Effector memory CD8-positive, alpha-beta T cell (primary cell): ENCODE results near the gene CDKAL1.

Experiments used
- ATAC-seq: fragments of 150-1000 bp; cut with Tn5 transposase; replicated peaks from 2 replicates; pipeline ENCODE4 v1.10.0; 2021; ENCODE audit warnings: mild to moderate bottlenecking, moderate library complexity
- DNase-seq, 3 experiments: peaks; one replicate each; pipeline ENCODE4 v3.0.0; 2021
- H3K27ac Mint-ChIP-seq, 2 donors: one replicate each; pipeline ENCODE4 v1.8.0; 2022; ENCODE audit warnings: mild to moderate bottlenecking in 2 of 2, mixed read lengths in 2 of 2, moderate library complexity in 2 of 2
- H3K27me3 Mint-ChIP-seq, 2 donors: one replicate each; pipeline ENCODE4 v1.8.0; 2022; ENCODE audit warnings: mixed read lengths in 2 of 2
- H3K36me3 Mint-ChIP-seq: one replicate; pipeline ENCODE4 v1.8.0; 2022; ENCODE audit warnings: mild to moderate bottlenecking, moderate library complexity, mixed read lengths; ENCODE audit not compliant: insufficient read depth
- H3K4me1 Mint-ChIP-seq, 2 donors: one replicate each; pipeline ENCODE4 v1.8.0; 2022; ENCODE audit warnings: low read depth in 2 of 2, mixed read lengths in 2 of 2
- H3K4me3 Mint-ChIP-seq, 2 donors: one replicate each; pipeline ENCODE4 v1.8.0; 2022; ENCODE audit warnings: mild to moderate bottlenecking in 2 of 2, mixed read lengths in 2 of 2, moderate library complexity in 2 of 2
- H3K9me3 Mint-ChIP-seq, 2 donors: one replicate each; pipeline ENCODE4 v1.8.0; 2022; ENCODE audit warnings: mixed read lengths in 2 of 2

Gene CDKAL1

GRCh38 chr6:21273451-21273850 is 739.2 kb downstream of the CDKAL1 start:
- H3K36me3 Mint-ChIP-seq, result peaks cover 1% of the 10 kb centered on the region
- DNase-seq (no peak), ATAC-seq (no peak)
- no peaks in the 10 kb centered on the region for H3K9me3 Mint-ChIP-seq
- no peak overlapping the region for H3K27ac Mint-ChIP-seq
- no peak overlapping the region for H3K4me3 Mint-ChIP-seq
- H3K4me1 Mint-ChIP-seq, result no peaks in the 10 kb centered on the region
- H3K27me3 Mint-ChIP-seq, result peaks cover 0 to 11% of the 10 kb centered on the region in 2 donors

- no peak overlapping the region for H3K27ac Mint-ChIP-seq
- no peak for DNase-seq
- H3K4me1 Mint-ChIP-seq, result no peaks in the 10 kb centered on the region
- H3K9me3 Mint-ChIP-seq, result no peaks in the 10 kb centered on the region
- peaks cover 0 to 17% of the 10 kb centered on the region in 2 donors for H3K27me3 Mint-ChIP-seq
- no peak overlapping the region for H3K4me3 Mint-ChIP-seq
- peaks cover 3% of the 10 kb centered on the region for H3K36me3 Mint-ChIP-seq
- no peak for ATAC-seq
Measured at GRCh38 chr6:21274851-21275250, 740.6 kb downstream of the CDKAL1 start.

GRCh38 chr6:21277601-21278374 is 743.5 kb downstream of the CDKAL1 start:
- Mint-ChIP-seq H3K36me3 (peaks cover 3% of the 10 kb centered on the region), H3K27me3 (peaks cover 13 to 17% of the 10 kb centered on the region in 2 donors), H3K4me1 (no peaks in the 10 kb centered on the region), H3K4me3 (no peak overlapping the region), H3K9me3 (no peaks in the 10 kb centered on the region), H3K27ac (no peak overlapping the region)
- ATAC-seq (no peak), DNase-seq (no peak)

- H3K27ac Mint-ChIP-seq, result no peak overlapping the region
- H3K36me3 Mint-ChIP-seq, result peaks cover 3% of the 10 kb centered on the region
- H3K9me3 Mint-ChIP-seq, result no peaks in the 10 kb centered on the region
- H3K4me3 Mint-ChIP-seq, result no peak overlapping the region
- peaks cover 13 to 17% of the 10 kb centered on the region in 2 donors for H3K27me3 Mint-ChIP-seq
- DNase-seq, result no peak
- ATAC-seq, result no peak
- H3K4me1 Mint-ChIP-seq, result no peaks in the 10 kb centered on the region
Measured at GRCh38 chr6:21278375-21278745, 744.1 kb downstream of the CDKAL1 start.

- peaks cover 17 to 19% of the 10 kb centered on the region in 2 donors for H3K27me3 Mint-ChIP-seq
- H3K4me3 Mint-ChIP-seq, result no peak overlapping the region
- ATAC-seq (no peak), DNase-seq (no peak)
- no peak overlapping the region for H3K27ac Mint-ChIP-seq
- peaks cover 3% of the 10 kb centered on the region for H3K36me3 Mint-ChIP-seq
- no peaks in the 10 kb centered on the region for H3K9me3 Mint-ChIP-seq
- H3K4me1 Mint-ChIP-seq, result no peaks in the 10 kb centered on the region
Measured at GRCh38 chr6:21279619-21280018, 745.4 kb downstream of the CDKAL1 start.

GRCh38 chr6:21281366-21281765 is 747.1 kb downstream of the CDKAL1 start:
- H3K36me3 Mint-ChIP-seq, result peaks cover 3% of the 10 kb centered on the region
- ATAC-seq, result no peak

More at GRCh38 chr6:21281366-21281765, 747.1 kb downstream of the CDKAL1 start:
- no peak overlapping the region for H3K27ac Mint-ChIP-seq
- no peak overlapping the region for H3K4me3 Mint-ChIP-seq
- no peaks in the 10 kb centered on the region for H3K9me3 Mint-ChIP-seq
- H3K4me1 Mint-ChIP-seq, result no peaks in the 10 kb centered on the region
- peaks cover 29 to 31% of the 10 kb centered on the region in 2 donors for H3K27me3 Mint-ChIP-seq
- DNase-seq, result no peak
